Measurements from ENCODE around the gene CHD6. TPM values are rescaled to one million over a fixed set of nuclear protein-coding genes. Genes with fewer than 3 reads are reported as not detected.

Gene CHD6
- total RNA-seq, 4 donors from 2014 or later: 21.5 to 97.6 (median 53.7) TPM

- no peaks in the 10 kb centered on the region for H3K36me3 ChIP-seq
- no peaks in the 10 kb centered on the region for H3K27me3 ChIP-seq
- TF ChIP-seq CTCF (IDR thresholded peaks at IDR 0.05) (no peak), POLR2A (IDR thresholded peaks at IDR 0.05) (no peak)
- intact Hi-C loops (cut with DNase I; ENCODE audit: low total_unique reads): no loop called here
- DNase-seq: no peak
- no peak overlapping the region for H3K4me3 ChIP-seq
- no peaks in the 10 kb centered on the region for H3K9me3 ChIP-seq
- H3K4me1 ChIP-seq: no peaks in the 10 kb centered on the region
- no peak overlapping the region for H3K27ac ChIP-seq
Measured at GRCh38 chr20:41377275-41377674, 240.9 kb downstream of the CHD6 start.

GRCh38 chr20:41376349-41376748 is 241.8 kb downstream of the CHD6 start:
- Histone ChIP-seq H3K4me3 (no peak overlapping the region), H3K27ac (no peak overlapping the region), H3K4me1 (no peaks in the 10 kb centered on the region), H3K9me3 (no peaks in the 10 kb centered on the region), H3K36me3 (no peaks in the 10 kb centered on the region), H3K27me3 (no peaks in the 10 kb centered on the region)
- DNase-seq: no peak
- intact Hi-C loops (cut with DNase I; ENCODE audit: low total_unique reads): no loop called here
- TF ChIP-seq POLR2A (IDR thresholded peaks at IDR 0.05) (no peak), CTCF (IDR thresholded peaks at IDR 0.05) (no peak)

GRCh38 chr20:41375846-41376245 is 242.3 kb downstream of the CHD6 start:
- H3K27me3 ChIP-seq: no peaks in the 10 kb centered on the region
- TF ChIP-seq CTCF (IDR thresholded peaks at IDR 0.05): no peak
- no peak for TF ChIP-seq POLR2A (IDR thresholded peaks at IDR 0.05)
- no peak overlapping the region for H3K27ac ChIP-seq
- no peaks in the 10 kb centered on the region for H3K4me1 ChIP-seq
- no peak for DNase-seq
- intact Hi-C loops (cut with DNase I; ENCODE audit: low total_unique reads): no loop called here
- no peaks in the 10 kb centered on the region for H3K9me3 ChIP-seq
- no peak overlapping the region for H3K4me3 ChIP-seq
- no peaks in the 10 kb centered on the region for H3K36me3 ChIP-seq

- no peaks in the 10 kb centered on the region for H3K27me3 ChIP-seq
- no peak for TF ChIP-seq CTCF (IDR thresholded peaks at IDR 0.05)
- no peak for TF ChIP-seq POLR2A (IDR thresholded peaks at IDR 0.05)
- H3K27ac ChIP-seq: no peak overlapping the region
- intact Hi-C loops (cut with DNase I; ENCODE audit: low total_unique reads): no loop called here
- DNase-seq: no peak
- no peak overlapping the region for H3K4me3 ChIP-seq
- H3K9me3 ChIP-seq: no peaks in the 10 kb centered on the region
- H3K36me3 ChIP-seq: no peaks in the 10 kb centered on the region
- H3K4me1 ChIP-seq: no peaks in the 10 kb centered on the region
Measured at GRCh38 chr20:41373931-41374920, 244.0 kb downstream of the CHD6 start.

GRCh38 chr20:41373251-41373783 is 244.9 kb downstream of the CHD6 start:
- Histone ChIP-seq H3K4me1 (no peaks in the 10 kb centered on the region), H3K4me3 (no peak overlapping the region), H3K36me3 (no peaks in the 10 kb centered on the region), H3K27me3 (no peaks in the 10 kb centered on the region), H3K9me3 (no peaks in the 10 kb centered on the region), H3K27ac (no peak overlapping the region)
- no peak for DNase-seq
- TF ChIP-seq POLR2A (IDR thresholded peaks at IDR 0.05) (no peak), CTCF (IDR thresholded peaks at IDR 0.05) (no peak)
- intact Hi-C loops (cut with DNase I; ENCODE audit: low total_unique reads): no loop called here

Data from uterus (tissue), 4 donors.